Progenitor cell of endocrine pancreas (in vitro differentiated cells): ENCODE data around the gene BNC2. TPM values are rescaled to one million over a fixed set of nuclear protein-coding genes. Genes with fewer than 3 reads are reported as not detected.
"Not testable (repeated sequence)": the region's sequence is repeated elsewhere in the genome, so short reads cannot be mapped to it uniquely, and the experiment has no call there.

Experiments used
- DNase-seq: peaks from one replicate; pipeline ENCODE4 v3.0.0; 2021; ENCODE audit warnings: low spot score; ENCODE audit not compliant: unreplicated experiment
- H3K27ac Mint-ChIP-seq: 2 replicates; pipeline ENCODE4 v1.8.0; 2021; ENCODE audit warnings: mild to moderate bottlenecking, moderate library complexity, mixed read lengths
- H3K27me3 Mint-ChIP-seq: 2 replicates; pipeline ENCODE4 v1.8.0; 2021; ENCODE audit warnings: mixed read lengths
- H3K36me3 Mint-ChIP-seq: 2 replicates; pipeline ENCODE4 v1.8.0; 2022; ENCODE audit warnings: mixed read lengths; ENCODE audit not compliant: insufficient read depth
- H3K4me1 Mint-ChIP-seq: 2 replicates; pipeline ENCODE4 v1.8.0; 2021; ENCODE audit warnings: low read depth, mixed read lengths
- H3K4me3 Mint-ChIP-seq: 2 replicates; pipeline ENCODE4 v1.8.0; 2021; ENCODE audit warnings: low read depth, mild to moderate bottlenecking, moderate library complexity, mixed read lengths
- H3K9me3 Mint-ChIP-seq: 2 replicates; pipeline ENCODE4 v1.8.0; 2021; ENCODE audit warnings: low read depth, mixed read lengths
- total RNA-seq: library from RNA; stranded (reverse); gene quantifications from 2 replicates; pipeline ENCODE4 v1.2.1, GENCODE V29; 2021
- TF ChIP-seq, protein P1 (sequence below): fragments of 200-600 bp; sonication (generic); IDR thresholded peaks from one replicate; pipeline ENCODE4 v1.5.0; 2021; ENCODE audit warnings: antibody characterized with exemption, mild to moderate bottlenecking; ENCODE audit not compliant: unreplicated experiment

The BNC2 gene
- total RNA-seq, 1 donor from 2014 or later, result 1.0 TPM

DNA sequence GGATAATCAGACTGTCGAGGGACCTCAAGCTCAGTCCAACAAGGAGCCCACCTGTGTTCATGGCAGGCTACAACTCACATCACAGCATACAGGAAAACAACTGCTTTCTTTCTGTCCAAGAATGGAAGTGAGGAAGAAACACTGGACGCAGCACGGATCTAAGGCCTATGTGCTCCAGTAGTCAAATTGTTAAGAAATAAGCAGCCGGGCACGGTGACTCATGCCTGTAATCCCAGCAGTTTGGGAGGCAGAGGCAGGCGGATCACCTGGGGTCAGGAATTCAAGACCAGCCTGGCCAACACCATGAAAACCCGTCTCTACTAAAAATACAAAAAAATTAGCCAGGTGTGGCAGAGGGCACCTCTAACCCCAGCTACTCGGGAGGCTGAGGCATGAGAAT is 427.8 kb downstream of the BNC2 start:
- no peaks in the 10 kb centered on the region for H3K36me3 Mint-ChIP-seq
- no peak for DNase-seq
- no peaks in the 10 kb centered on the region for H3K4me1 Mint-ChIP-seq
- TF ChIP-seq, protein P1, sequence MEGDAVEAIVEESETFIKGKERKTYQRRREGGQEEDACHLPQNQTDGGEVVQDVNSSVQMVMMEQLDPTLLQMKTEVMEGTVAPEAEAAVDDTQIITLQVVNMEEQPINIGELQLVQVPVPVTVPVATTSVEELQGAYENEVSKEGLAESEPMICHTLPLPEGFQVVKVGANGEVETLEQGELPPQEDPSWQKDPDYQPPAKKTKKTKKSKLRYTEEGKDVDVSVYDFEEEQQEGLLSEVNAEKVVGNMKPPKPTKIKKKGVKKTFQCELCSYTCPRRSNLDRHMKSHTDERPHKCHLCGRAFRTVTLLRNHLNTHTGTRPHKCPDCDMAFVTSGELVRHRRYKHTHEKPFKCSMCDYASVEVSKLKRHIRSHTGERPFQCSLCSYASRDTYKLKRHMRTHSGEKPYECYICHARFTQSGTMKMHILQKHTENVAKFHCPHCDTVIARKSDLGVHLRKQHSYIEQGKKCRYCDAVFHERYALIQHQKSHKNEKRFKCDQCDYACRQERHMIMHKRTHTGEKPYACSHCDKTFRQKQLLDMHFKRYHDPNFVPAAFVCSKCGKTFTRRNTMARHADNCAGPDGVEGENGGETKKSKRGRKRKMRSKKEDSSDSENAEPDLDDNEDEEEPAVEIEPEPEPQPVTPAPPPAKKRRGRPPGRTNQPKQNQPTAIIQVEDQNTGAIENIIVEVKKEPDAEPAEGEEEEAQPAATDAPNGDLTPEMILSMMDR, result no peak
- peaks cover 5% of the 10 kb centered on the region for H3K27me3 Mint-ChIP-seq
- no peaks in the 10 kb centered on the region for H3K9me3 Mint-ChIP-seq
- H3K4me3 Mint-ChIP-seq, result no peak overlapping the region
- H3K27ac Mint-ChIP-seq, result no peak overlapping the region

DNA sequence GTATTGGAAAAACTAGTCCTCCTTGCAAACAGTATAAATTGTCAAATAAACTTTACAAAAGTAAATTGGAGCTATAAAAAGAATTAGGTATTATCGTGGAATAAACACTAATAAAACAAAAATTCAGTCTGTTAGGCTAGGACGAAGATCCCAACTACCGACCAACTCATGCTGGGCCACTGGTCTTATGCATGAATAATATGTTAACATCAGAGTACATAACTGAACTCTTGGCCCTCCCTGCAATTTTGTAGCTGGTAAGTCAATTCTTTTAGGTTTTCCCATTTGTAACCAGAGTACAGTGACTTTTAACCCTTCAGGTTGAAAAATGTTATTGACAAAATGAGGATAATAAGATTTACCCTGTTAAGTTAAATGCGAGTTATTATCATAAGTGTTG is 428.7 kb downstream of the BNC2 start:
- no peaks in the 10 kb centered on the region for H3K36me3 Mint-ChIP-seq
- TF ChIP-seq, protein P1, result no peak
- H3K4me1 Mint-ChIP-seq, result no peaks in the 10 kb centered on the region
- no peak overlapping the region for H3K27ac Mint-ChIP-seq
- no peak for DNase-seq
- no peak overlapping the region for H3K4me3 Mint-ChIP-seq
- peaks cover 7% of the 10 kb centered on the region for H3K27me3 Mint-ChIP-seq
- no peaks in the 10 kb centered on the region for H3K9me3 Mint-ChIP-seq

DNA sequence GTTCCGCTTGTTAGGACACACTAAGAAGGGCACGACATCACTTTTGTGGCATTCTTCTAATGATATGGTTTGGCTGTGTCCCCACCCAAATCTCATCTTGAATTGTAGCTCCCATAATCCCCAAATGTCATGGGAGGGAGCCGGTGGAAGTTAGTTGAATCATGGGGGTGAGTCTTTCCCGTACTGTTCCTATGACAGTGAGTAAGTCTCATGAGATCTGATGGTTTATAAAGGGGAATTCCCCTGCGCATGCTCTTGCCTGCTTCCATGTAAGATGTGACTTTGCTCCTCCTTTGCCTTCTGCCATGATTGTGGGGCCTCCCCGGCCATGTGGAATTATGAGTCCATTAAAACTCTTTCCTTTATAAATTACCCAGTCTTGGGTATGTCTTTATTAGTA is 431.6 kb downstream of the BNC2 start:
- not testable (repeated sequence) for H3K4me1 Mint-ChIP-seq, DNase-seq, H3K4me3 Mint-ChIP-seq, H3K36me3 Mint-ChIP-seq, H3K27ac Mint-ChIP-seq, H3K9me3 Mint-ChIP-seq, H3K27me3 Mint-ChIP-seq

DNA sequence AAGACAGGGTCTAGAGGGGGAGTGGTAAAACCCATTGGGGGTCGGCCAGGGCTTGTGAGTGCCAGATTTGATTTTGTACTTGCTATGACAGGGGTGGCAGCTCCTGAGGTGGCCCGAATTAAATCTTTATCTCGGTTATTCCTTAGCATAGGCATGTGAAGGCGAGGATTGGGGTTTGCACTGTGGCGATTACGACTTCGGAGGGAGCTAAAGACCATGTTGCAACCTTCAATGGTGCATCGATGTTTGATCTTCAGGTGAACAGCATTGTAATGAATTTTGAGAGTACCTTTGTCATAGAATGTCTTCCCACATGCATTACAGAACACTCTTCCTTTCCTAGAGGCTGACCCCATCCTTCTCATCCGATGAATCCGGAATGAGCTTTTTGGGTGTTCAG is 433.9 kb downstream of the BNC2 start:
- TF ChIP-seq, protein P1, result no peak
- H3K4me1 Mint-ChIP-seq, result no peaks in the 10 kb centered on the region
- H3K36me3 Mint-ChIP-seq, result no peaks in the 10 kb centered on the region
- no peak overlapping the region for H3K4me3 Mint-ChIP-seq
- peaks cover 18% of the 10 kb centered on the region for H3K27me3 Mint-ChIP-seq
- H3K9me3 Mint-ChIP-seq, result peaks cover 4% of the 10 kb centered on the region
- no peak overlapping the region for H3K27ac Mint-ChIP-seq
- DNase-seq, result no peak

DNA sequence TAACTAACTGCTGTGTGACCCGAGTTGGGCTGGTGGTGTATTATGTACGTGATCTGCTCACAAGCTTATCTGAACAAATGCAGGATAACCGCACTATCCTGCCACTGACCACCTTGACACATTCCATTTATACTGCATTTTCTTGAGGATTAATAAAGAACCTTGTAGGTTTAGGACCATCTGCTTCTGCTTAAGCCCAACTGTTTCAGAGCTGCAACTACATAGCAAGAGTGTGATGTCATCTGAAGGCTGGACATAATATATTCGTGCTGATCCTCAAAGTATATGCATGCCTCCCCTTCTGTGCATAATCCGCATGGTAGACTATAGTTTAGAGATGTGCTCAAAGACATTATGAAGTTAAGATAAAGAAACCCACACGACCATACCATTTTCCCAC is 435.9 kb downstream of the BNC2 start:
- no peak for DNase-seq
- no peak overlapping the region for H3K4me3 Mint-ChIP-seq
- TF ChIP-seq, protein P1, result no peak
- peaks cover 22% of the 10 kb centered on the region for H3K27me3 Mint-ChIP-seq
- no peak overlapping the region for H3K27ac Mint-ChIP-seq
- peaks cover 7% of the 10 kb centered on the region for H3K4me1 Mint-ChIP-seq
- H3K36me3 Mint-ChIP-seq, result no peaks in the 10 kb centered on the region
- peaks cover 4% of the 10 kb centered on the region for H3K9me3 Mint-ChIP-seq

DNA sequence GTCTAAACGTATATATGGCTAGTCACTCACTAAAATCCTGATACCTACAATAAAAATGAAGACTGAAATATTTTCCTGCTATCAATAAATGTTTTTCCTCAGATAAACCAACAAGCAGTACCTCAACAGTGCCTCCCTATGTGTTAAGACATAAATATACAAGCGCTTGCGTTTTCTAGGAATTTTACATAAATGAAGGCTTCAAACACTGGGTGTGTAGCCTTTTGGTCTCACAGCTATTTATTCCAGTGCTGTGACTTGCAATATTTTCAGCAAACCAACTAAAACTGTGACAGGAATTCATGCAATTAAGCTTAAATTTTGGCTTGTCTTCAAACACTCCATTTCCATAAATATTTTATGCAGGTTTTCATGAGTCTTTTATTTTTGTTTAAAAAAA is 437.0 kb downstream of the BNC2 start:
- no peak overlapping the region for H3K27ac Mint-ChIP-seq
- H3K4me1 Mint-ChIP-seq, result peaks cover 8% of the 10 kb centered on the region
- TF ChIP-seq, protein P1, result no peak
- H3K36me3 Mint-ChIP-seq, result no peaks in the 10 kb centered on the region
- peaks cover 4% of the 10 kb centered on the region for H3K9me3 Mint-ChIP-seq
- no peak overlapping the region for H3K4me3 Mint-ChIP-seq
- no peak for DNase-seq
- peaks cover 27% of the 10 kb centered on the region for H3K27me3 Mint-ChIP-seq
